ENCODE data around the gene PRKX. TPM values are rescaled to one million over a fixed set of nuclear protein-coding genes. Genes with fewer than 3 reads are reported as not detected.
A peak's percentile ranks its signal among the peaks of the same experiment; 100 is the strongest.
"Not testable (repeated sequence)": the region's sequence is repeated elsewhere in the genome, so short reads cannot be mapped to it uniquely, and the experiment has no call there.

Gene PRKX
- total RNA-seq, 4 donors from 2014 or later: 32.2 to 37.8 (median 34.1) TPM

DNA sequence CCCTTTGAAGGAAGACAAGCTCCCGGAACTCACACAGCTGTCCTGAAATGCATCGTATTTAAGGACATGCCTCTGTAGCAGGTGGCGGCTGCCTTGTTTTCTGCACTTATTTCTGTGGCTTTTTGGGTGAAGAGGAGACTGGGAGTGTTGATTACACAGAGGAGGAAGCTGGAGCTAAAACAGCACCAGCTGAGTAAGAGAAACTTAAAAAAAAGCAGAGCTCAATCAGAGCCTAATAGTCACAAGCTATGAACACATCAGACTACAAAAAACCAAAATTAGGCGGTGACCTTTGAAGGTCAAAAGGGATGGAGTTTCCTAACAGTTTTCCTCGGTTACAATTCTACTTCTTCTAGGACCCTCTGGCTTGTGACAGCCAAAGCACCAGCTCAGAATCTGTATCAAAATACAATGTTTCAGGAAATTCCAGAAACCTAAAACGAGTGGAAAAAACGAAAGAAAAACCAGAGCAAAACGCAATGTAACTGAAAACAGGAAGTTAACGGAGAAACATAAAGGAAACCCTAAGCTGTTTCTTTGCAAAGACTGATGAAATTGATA is 13.5 kb downstream of the PRKX start:
- H3K4me1 ChIP-seq: peaks cover 0 to 38% (median 15%) of the 10 kb centered on the region in 4 donors
- no peak for DNase-seq (ENCODE audit: low spot score in 2 of 2)
- no peaks in the 10 kb centered on the region for H3K9me3 ChIP-seq
- peak overlapping the region; percentile 68 to 87 (median 83) for H3K27ac ChIP-seq
- no peaks in the 10 kb centered on the region for H3K36me3 ChIP-seq
- 3 to 15% methylated on average over 9 of the region's 9 CpGs for WGBS, 2 donors
- no peaks in the 10 kb centered on the region for H3K27me3 ChIP-seq
- TF ChIP-seq POLR2A (IDR thresholded peaks at IDR 0.05): peak in 1 of 2 donors; percentile 11
- TF ChIP-seq, protein P1, sequence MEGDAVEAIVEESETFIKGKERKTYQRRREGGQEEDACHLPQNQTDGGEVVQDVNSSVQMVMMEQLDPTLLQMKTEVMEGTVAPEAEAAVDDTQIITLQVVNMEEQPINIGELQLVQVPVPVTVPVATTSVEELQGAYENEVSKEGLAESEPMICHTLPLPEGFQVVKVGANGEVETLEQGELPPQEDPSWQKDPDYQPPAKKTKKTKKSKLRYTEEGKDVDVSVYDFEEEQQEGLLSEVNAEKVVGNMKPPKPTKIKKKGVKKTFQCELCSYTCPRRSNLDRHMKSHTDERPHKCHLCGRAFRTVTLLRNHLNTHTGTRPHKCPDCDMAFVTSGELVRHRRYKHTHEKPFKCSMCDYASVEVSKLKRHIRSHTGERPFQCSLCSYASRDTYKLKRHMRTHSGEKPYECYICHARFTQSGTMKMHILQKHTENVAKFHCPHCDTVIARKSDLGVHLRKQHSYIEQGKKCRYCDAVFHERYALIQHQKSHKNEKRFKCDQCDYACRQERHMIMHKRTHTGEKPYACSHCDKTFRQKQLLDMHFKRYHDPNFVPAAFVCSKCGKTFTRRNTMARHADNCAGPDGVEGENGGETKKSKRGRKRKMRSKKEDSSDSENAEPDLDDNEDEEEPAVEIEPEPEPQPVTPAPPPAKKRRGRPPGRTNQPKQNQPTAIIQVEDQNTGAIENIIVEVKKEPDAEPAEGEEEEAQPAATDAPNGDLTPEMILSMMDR (IDR thresholded peaks at IDR 0.05): no peak
- TF ChIP-seq EP300 (IDR thresholded peaks at IDR 0.05): peak in 1 of 2 donors; percentile 51
- H3K4me3 ChIP-seq: peak overlapping the region in 3 of 4 donors; percentile 12 to 40 (median 32)

DNA sequence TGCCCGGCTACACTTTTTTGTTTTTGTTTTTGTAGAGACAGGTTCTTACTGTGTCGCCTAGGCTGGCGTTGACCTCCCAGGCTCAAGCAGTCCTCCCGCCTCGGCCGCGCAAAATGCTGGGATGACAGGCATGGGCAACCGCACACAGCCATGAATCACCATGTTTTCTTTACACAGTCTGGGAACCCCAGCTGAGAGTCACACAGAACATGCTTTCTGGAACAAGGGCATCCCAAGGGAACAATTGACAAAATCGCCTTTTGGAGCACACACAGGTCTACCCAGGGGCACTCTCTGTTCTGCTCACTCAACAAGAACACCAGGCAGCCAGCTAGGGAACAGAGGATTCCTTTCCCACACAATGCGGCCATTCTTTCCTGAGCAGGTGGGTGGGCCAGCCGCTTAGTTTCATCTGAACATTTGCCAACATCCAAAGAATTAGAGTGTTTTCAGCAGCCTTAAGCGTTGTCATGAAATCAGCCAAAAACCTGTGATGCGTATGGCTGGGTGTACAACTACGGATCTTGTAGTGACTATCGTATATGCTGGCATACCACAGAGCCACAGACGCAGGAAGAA is 15.7 kb downstream of the PRKX start:
- WGBS, 2 donors: 21 to 40% methylated on average over 9 to 16 of the region's 16 CpGs
- H3K27me3 ChIP-seq: no peaks in the 10 kb centered on the region
- no peaks in the 10 kb centered on the region for H3K9me3 ChIP-seq
- TF ChIP-seq POLR2A (IDR thresholded peaks at IDR 0.05) (peak in 1 of 2 donors; percentile 15), EP300 (IDR thresholded peaks at IDR 0.05) (peak; percentile 64 to 90)
- TF ChIP-seq, protein P1 (IDR thresholded peaks at IDR 0.05): no peak
- H3K27ac ChIP-seq: peak overlapping the region; percentile 68 to 87 (median 82)
- no peak overlapping the region for H3K4me3 ChIP-seq
- peak; percentile 40 to 41 for DNase-seq (ENCODE audit: low spot score in 2 of 2)
- H3K4me1 ChIP-seq: peaks cover 0 to 38% (median 15%) of the 10 kb centered on the region in 4 donors
- no peaks in the 10 kb centered on the region for H3K36me3 ChIP-seq

DNA sequence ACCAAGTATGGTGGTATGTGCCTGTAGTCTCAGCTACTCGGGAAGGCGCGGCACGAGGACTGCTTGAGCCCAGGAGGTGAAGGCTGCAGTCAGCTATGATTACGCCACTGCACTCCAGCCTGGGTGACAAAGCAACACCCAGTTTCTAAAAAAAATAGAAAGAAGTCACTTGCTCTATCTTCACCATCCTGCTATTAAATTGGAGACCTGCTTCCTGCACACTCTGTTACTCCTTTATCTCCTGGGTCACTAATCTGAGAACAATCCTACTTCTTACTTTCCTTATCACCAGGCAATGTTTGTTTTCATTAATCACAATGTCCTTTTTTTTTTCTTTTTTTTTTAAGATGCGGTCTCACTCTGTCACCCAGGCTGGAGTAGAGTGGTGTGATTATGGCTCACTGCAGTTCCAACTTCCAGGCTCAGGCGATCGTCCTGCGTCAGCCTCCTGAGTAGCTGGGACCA is 16.2 kb downstream of the PRKX start:
- TF ChIP-seq POLR2A (IDR thresholded peaks at IDR 0.05) (no peak), EP300 (IDR thresholded peaks at IDR 0.05) (no peak)
- TF ChIP-seq, protein P1 (IDR thresholded peaks at IDR 0.05): no peak
- DNase-seq (ENCODE audit: low spot score in 2 of 2): no peak
- no peaks in the 10 kb centered on the region for H3K27me3 ChIP-seq
- H3K4me1 ChIP-seq: peaks cover 0 to 38% (median 15%) of the 10 kb centered on the region in 4 donors
- no peaks in the 10 kb centered on the region for H3K36me3 ChIP-seq
- 61 to 67% methylated on average over 8 to 9 of the region's 9 CpGs for WGBS, 2 donors
- H3K4me3 ChIP-seq: no peak overlapping the region
- no peaks in the 10 kb centered on the region for H3K9me3 ChIP-seq
- peak overlapping the region; percentile 68 to 87 (median 82) for H3K27ac ChIP-seq

DNA sequence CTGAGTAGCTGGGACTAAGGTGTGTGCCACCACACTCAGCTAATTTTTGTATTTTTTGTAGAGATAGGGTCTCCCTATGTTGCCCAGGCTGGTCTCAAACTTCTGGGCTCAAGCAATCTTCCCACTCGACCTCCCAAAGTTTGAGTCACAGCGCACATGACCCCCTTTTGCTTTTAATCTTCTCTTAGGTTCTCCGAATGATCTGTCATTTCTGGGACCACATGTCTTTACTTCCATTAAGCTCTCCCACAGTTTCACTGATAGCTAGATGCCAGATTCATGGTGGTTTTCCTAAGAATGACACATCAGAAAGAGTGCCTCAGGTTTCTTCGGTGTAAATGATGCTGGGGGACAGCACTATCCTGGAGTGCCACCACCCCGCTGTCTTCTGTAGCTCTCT is 17.9 kb downstream of the PRKX start:
- Histone ChIP-seq H3K9me3 (no peaks in the 10 kb centered on the region), H3K36me3 (no peaks in the 10 kb centered on the region), H3K27ac (peak overlapping the region in 3 of 4 donors; percentile 76 to 87 (median 87)), H3K4me1 (peaks cover 0 to 39% (median 15%) of the 10 kb centered on the region in 4 donors), H3K27me3 (no peaks in the 10 kb centered on the region), H3K4me3 (no peak overlapping the region)
- no peak for TF ChIP-seq POLR2A (IDR thresholded peaks at IDR 0.05)
- no peak for TF ChIP-seq EP300 (IDR thresholded peaks at IDR 0.05)
- TF ChIP-seq, protein P1 (IDR thresholded peaks at IDR 0.05): no peak
- no peak for DNase-seq (ENCODE audit: low spot score in 2 of 2)
- WGBS, 2 donors: 95 to 96% methylated on average over 5 of the region's 5 CpGs

DNA sequence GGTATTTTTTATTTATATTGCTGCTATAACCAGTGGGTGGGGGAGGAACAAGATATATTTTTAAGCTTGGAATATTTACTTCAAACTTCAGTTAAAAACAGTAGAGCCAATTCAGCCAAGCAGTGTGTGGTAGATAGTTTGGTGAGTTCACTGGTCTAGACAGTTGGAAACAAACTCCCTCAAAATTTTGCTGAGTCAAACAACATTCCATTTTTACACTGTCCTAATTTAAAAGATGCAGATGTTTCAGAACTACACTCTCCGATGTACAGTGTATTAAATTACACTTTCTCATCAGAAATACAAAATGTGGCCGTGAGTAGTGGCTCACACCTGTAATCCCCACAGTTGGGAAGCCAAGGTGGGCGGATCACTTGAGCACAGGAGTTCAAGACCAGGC is 23.3 kb downstream of the PRKX start:
- Histone ChIP-seq H3K9me3 (no peaks in the 10 kb centered on the region), H3K36me3 (no peaks in the 10 kb centered on the region), H3K4me3 (no peak overlapping the region), H3K4me1 (peaks cover 0 to 8% (median 2%) of the 10 kb centered on the region in 4 donors), H3K27ac (peak overlapping the region in 1 of 4 donors; percentile 47), H3K27me3 (no peaks in the 10 kb centered on the region)
- no peak for DNase-seq (ENCODE audit: low spot score in 2 of 2)
- TF ChIP-seq, protein P1 (IDR thresholded peaks at IDR 0.05): no peak
- TF ChIP-seq EP300 (IDR thresholded peaks at IDR 0.05) (no peak), POLR2A (IDR thresholded peaks at IDR 0.05) (no peak)
- WGBS, 2 donors: 46 to 60% methylated on average over 2 to 3 of the region's 3 CpGs

DNA sequence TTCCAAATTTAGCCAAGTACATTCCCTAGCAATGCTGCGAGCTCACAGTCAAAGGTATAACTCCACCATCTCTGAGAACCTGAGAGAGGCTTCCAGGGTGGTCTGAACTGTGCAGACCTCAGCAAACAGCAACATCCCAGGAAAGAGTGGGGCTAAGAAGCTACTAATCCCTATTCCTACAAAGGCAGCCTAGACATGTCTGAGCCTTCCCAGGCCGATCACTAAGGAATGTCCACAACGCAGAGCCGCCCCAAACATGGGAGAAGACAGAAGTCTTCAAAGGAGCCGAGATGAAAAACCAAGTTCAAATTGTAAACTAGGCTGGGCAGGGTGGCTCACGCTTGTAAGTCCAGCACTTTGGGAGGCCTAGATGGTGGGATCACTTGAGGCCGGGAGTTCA is 30.2 kb downstream of the PRKX start:
- not testable (repeated sequence) for H3K4me1 ChIP-seq; H3K9me3 ChIP-seq; H3K27me3 ChIP-seq; DNase-seq (ENCODE audit: low spot score in 2 of 2); H3K36me3 ChIP-seq; H3K4me3 ChIP-seq; H3K27ac ChIP-seq
- 92 to 100% methylated on average over 2 to 6 of the region's 7 CpGs for WGBS, 2 donors
